Measurements from ENCODE around the gene PHF19.

- TF ChIP-seq POLR2A (IDR thresholded peaks at IDR 0.05) (no peak), CTCF (IDR thresholded peaks at IDR 0.05) (no peak)
Measured at GRCh38 chr9:120879446-120879845, 2.5 kb upstream of the PHF19 start.

All from lower leg skin (tissue), 3 donors.